ENCODE results near the gene ZDHHC19. TPM values are rescaled to one million over a fixed set of nuclear protein-coding genes. Genes with fewer than 3 reads are reported as not detected.

The ZDHHC19 gene
- total RNA-seq, 2 donors from 2014 or later: not detected

- Histone ChIP-seq H3K27me3 (no peaks in the 10 kb centered on the region), H3K4me1 (peaks cover 28% of the 10 kb centered on the region), H3K36me3 (no peaks in the 10 kb centered on the region), H3K9ac (ENCODE audit: low read depth in 2 of 2, low read length in 2 of 2) (peak overlapping the region; percentile 40 to 63), H3K4me3 (no peak overlapping the region), H3K9me3 (no peaks in the 10 kb centered on the region), H3K27ac (peak overlapping the region; percentile 78)
- intact Hi-C loops (cut with DNase I): no loop called here
- no peak for DNase-seq
- no peak for TF ChIP-seq CTCF (IDR thresholded peaks at IDR 0.05)
Observed at GRCh38 chr3:196180346-196180745, 30.9 kb downstream of the ZDHHC19 start.

- intact Hi-C loops (cut with DNase I): no loop called here
- no peaks in the 10 kb centered on the region for H3K36me3 ChIP-seq
- H3K4me1 ChIP-seq: peaks cover 28% of the 10 kb centered on the region
- DNase-seq: no peak
- no peaks in the 10 kb centered on the region for H3K27me3 ChIP-seq
- H3K27ac ChIP-seq: peak overlapping the region; percentile 78
- no peaks in the 10 kb centered on the region for H3K9me3 ChIP-seq
- H3K9ac ChIP-seq (ENCODE audit: low read depth in 2 of 2, low read length in 2 of 2): peak overlapping the region; percentile 40 to 63
- no peak overlapping the region for H3K4me3 ChIP-seq
- TF ChIP-seq CTCF (IDR thresholded peaks at IDR 0.05): no peak
Observed at GRCh38 chr3:196179380-196180308, 31.6 kb downstream of the ZDHHC19 start.

- no peaks in the 10 kb centered on the region for H3K9me3 ChIP-seq
- H3K9ac ChIP-seq (ENCODE audit: low read depth in 2 of 2, low read length in 2 of 2): peak overlapping the region in 1 of 2 donors; percentile 4
- TF ChIP-seq CTCF (IDR thresholded peaks at IDR 0.05): no peak
- peak overlapping the region; percentile 78 for H3K27ac ChIP-seq
- intact Hi-C loops (cut with DNase I): no loop called here
- peaks cover 24% of the 10 kb centered on the region for H3K4me1 ChIP-seq
- H3K4me3 ChIP-seq: no peak overlapping the region
- no peaks in the 10 kb centered on the region for H3K36me3 ChIP-seq
- no peak for DNase-seq
- no peaks in the 10 kb centered on the region for H3K27me3 ChIP-seq
Observed at GRCh38 chr3:196178993-196179379, 32.2 kb downstream of the ZDHHC19 start.

GRCh38 chr3:196177967-196178366 is 33.2 kb downstream of the ZDHHC19 start:
- intact Hi-C loops (cut with DNase I): no loop called here
- Histone ChIP-seq H3K27me3 (no peaks in the 10 kb centered on the region), H3K36me3 (no peaks in the 10 kb centered on the region), H3K4me3 (no peak overlapping the region), H3K9me3 (no peaks in the 10 kb centered on the region), H3K9ac (ENCODE audit: low read depth in 2 of 2, low read length in 2 of 2) (peak overlapping the region in 1 of 2 donors; percentile 65), H3K27ac (peak overlapping the region; percentile 78), H3K4me1 (peaks cover 19% of the 10 kb centered on the region)
- peak; percentile 74 for DNase-seq
- TF ChIP-seq CTCF (IDR thresholded peaks at IDR 0.05): no peak

GRCh38 chr3:196177567-196177966 is 33.6 kb downstream of the ZDHHC19 start:
- Histone ChIP-seq H3K4me3 (no peak overlapping the region), H3K4me1 (peaks cover 19% of the 10 kb centered on the region), H3K36me3 (no peaks in the 10 kb centered on the region), H3K27me3 (no peaks in the 10 kb centered on the region), H3K27ac (peak overlapping the region; percentile 78), H3K9ac (ENCODE audit: low read depth in 2 of 2, low read length in 2 of 2) (peak overlapping the region in 1 of 2 donors; percentile 65), H3K9me3 (no peaks in the 10 kb centered on the region)
- intact Hi-C loops (cut with DNase I): no loop called here
- no peak for TF ChIP-seq CTCF (IDR thresholded peaks at IDR 0.05)
- DNase-seq: no peak
